ENCODE measurements around the gene MMP7.

The MMP7 gene

DNA sequence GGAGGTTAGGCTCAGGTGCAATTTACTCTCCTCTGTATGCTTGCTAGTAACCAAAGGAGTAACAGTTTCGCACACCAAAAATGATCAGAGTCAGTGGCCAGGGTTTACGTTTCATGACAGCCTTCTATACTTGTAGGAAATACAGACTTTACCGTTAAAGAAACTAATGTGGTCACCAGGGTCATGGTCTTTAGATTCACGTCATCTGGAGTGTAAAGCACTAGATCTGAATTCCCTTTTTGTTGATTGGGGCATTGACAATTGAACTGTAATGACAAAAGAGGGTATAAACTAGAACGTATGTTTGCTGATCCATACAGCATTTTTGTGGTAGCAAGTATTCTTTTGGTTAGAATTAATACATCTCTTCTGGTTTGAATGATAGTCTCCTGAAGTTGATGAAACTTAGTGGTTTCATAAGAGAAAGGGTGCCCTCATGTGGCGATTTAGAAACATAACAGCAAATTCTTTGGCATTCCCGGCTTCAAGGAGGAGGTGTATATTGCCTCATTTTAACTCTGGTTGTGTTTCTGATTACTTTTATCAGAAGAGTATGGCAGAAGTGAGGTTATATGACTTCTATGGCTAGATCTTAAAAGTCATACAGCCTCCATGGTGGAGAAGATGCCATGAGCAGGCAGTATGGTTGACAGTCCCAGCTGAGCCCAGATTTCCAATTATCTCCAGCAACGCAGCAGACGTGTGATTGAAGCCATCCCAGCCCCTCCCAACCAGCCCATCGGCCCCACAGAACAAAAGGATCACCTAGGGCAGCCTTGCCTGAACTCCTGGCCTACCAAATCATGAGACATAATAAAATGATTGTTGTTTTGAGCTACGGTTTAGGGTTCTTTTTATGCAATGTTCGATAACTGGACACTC lies 35.1 kb downstream of the MMP7 start:
- TF ChIP-seq, protein P1, sequence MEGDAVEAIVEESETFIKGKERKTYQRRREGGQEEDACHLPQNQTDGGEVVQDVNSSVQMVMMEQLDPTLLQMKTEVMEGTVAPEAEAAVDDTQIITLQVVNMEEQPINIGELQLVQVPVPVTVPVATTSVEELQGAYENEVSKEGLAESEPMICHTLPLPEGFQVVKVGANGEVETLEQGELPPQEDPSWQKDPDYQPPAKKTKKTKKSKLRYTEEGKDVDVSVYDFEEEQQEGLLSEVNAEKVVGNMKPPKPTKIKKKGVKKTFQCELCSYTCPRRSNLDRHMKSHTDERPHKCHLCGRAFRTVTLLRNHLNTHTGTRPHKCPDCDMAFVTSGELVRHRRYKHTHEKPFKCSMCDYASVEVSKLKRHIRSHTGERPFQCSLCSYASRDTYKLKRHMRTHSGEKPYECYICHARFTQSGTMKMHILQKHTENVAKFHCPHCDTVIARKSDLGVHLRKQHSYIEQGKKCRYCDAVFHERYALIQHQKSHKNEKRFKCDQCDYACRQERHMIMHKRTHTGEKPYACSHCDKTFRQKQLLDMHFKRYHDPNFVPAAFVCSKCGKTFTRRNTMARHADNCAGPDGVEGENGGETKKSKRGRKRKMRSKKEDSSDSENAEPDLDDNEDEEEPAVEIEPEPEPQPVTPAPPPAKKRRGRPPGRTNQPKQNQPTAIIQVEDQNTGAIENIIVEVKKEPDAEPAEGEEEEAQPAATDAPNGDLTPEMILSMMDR (IDR thresholded peaks at IDR 0.05; ENCODE audit: control insufficient read depth, insufficient read depth, low read depth, low read length, missing control alignments) = peak; percentile 60
- peak; percentile 80 for DNase-seq (ENCODE audit: low read depth)
- H3K4me3 ChIP-seq (ENCODE audit: control insufficient read depth, low read depth, low read length) = no peak overlapping the region

DNA sequence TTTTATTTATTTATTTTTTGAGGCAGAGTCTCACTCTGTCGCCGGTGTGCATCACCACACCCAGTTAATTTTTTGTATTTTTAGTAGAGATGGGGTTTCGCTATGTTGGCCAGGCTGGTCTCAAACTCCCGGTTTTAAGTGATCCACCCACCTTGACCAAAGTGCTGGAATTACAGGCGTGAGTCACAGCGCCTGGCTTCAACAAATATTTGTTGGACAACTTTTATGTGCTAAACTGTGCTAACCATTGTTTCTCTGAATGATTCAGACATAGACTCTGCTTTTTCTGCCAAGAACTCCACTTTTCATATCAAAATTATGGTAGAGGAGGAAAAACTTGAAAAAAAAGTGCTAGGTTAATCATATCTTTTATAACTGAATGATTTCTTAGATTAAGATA lies 36.3 kb downstream of the MMP7 start:
- DNase-seq (ENCODE audit: low read depth) = peak; percentile 46
- no peak overlapping the region for H3K4me3 ChIP-seq (ENCODE audit: control insufficient read depth, low read depth, low read length)
- TF ChIP-seq, protein P1 (IDR thresholded peaks at IDR 0.05; ENCODE audit: control insufficient read depth, insufficient read depth, low read depth, low read length, missing control alignments) = no peak

DNA sequence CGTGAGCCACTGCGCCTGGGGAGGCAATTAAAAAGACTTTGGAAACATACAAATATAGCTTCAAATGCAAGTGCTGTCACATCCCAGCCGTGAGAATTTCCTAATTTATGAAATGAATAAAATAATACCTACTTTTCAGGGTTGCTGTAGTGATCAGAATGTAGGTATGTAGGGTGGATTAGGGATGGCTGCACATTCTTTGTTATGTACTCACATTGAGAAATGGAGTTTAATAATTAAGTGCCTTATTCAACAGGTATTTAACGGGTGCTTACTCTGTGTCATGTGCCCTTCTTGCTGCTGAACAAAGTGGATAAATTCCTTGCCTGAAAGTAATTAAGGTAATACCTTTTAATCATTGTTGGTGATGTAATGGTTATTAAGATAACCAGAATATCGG lies 37.0 kb downstream of the MMP7 start:
- H3K4me3 ChIP-seq (ENCODE audit: control insufficient read depth, low read depth, low read length) = no peak overlapping the region
- DNase-seq (ENCODE audit: low read depth) = no peak
- TF ChIP-seq, protein P1 (IDR thresholded peaks at IDR 0.05; ENCODE audit: control insufficient read depth, insufficient read depth, low read depth, low read length, missing control alignments) = no peak

DNA sequence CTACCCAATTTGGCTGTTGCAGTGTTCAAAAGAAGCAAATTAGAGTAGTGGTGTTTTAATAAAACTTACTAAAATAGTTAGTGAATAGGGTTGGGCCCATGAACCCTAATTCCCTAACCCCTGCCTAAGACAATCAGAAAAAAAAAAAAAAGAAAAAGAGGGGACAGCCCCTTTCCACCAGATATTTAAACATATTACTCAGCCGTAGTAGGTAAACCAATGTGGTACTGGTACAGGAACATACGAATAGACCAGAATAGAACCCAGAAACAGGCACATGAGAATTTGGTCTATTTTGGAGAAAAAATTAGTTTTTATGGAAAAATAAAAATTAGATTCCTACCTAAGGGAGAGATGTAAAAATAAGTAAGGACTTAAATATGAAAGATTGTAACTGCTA lies 38.6 kb downstream of the MMP7 start:
- no peak overlapping the region for H3K4me3 ChIP-seq (ENCODE audit: control insufficient read depth, low read depth, low read length)
- DNase-seq (ENCODE audit: low read depth) = no peak
- TF ChIP-seq, protein P1 (IDR thresholded peaks at IDR 0.05; ENCODE audit: control insufficient read depth, insufficient read depth, low read depth, low read length, missing control alignments) = no peak

DNA sequence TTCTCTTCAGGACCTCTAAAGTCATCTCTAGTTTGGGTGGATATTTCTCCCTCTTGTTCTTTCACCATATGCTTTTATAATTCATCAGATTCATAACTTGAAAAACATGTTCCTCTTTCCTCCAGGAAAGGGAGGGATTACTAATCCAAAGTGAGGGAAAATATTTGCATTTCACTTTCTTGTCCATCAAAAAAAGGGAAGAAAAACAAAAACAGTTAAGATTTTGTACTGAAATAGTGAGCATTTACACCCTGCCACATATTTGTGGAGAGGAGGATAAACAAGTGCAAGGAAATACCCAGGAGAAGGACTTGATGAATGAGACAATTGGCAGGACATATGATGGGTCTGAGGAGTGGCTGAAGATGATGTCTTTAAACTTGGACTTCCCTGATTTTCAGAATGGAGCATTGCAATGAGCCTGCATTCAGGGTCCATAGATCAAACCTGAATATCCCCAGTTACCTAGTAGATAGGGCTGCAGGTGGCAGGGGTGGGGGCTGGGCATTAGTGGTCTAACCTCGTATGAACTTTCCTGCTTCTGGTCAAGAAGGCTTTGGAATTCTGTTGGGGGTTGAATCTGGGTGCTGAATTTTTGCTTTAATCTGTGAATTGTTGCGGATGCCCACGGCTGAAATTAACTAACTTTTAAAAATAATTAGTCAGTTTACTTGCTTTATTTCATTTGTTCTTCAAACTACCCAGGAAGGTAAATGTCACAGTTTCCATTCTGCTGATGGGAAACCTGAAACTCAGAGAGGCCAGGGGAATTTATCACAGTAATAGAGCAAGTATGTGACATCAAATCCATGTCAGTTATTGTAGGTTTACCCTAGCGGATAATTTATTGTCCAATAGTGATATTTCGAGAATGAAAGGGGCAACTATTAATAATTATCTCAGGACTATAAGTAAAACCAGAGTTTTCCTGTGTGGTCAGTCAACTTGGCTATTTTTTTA lies 41.1 kb downstream of the MMP7 start:
- no peak for DNase-seq (ENCODE audit: low read depth)
- H3K4me3 ChIP-seq (ENCODE audit: control insufficient read depth, low read depth, low read length) = no peak overlapping the region
- TF ChIP-seq, protein P1 (IDR thresholded peaks at IDR 0.05; ENCODE audit: control insufficient read depth, insufficient read depth, low read depth, low read length, missing control alignments) = no peak

DNA sequence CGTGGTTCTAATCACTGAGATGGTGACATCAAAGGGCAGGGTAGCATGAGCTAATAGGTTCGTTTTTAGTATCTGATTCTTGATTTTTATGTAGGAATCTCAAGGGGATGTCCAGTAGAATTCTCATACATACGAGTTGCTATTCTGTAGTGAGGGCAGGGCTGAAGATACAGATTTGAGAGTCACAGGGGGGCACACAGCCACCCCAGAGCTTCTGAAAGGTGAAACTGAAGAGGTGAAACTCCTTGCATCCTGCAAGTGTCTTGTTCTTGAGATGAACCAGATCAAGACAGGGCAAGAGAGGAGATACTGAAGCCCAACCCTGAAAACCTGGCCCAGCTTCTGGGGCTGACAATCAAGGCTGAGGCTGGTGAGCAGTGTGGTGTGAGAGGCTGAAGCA lies 42.3 kb downstream of the MMP7 start:
- H3K4me3 ChIP-seq (ENCODE audit: control insufficient read depth, low read depth, low read length) = no peak overlapping the region
- no peak for DNase-seq (ENCODE audit: low read depth)
- TF ChIP-seq, protein P1 (IDR thresholded peaks at IDR 0.05; ENCODE audit: control insufficient read depth, insufficient read depth, low read depth, low read length, missing control alignments) = no peak
